Umbilical cord (tissue), 2 donors: ENCODE data around the gene PRR19. TPM values are rescaled to one million over a fixed set of nuclear protein-coding genes. Genes with fewer than 3 reads are reported as not detected.

Source experiments
- DNase-seq: peaks from one replicate; pipeline ENCODE4 v3.0.0-alpha.2; 2015; ENCODE audit warnings: low spot score
- total RNA-seq: library from RNA; depleted of rRNA; stranded (reverse); fragments of >200 nt; gene quantifications from one replicate; pipeline ENCODE4 v1.2.3, GENCODE V29; 2014; ENCODE audit warnings: low replicate concordance; ENCODE audit not compliant: insufficient read depth

PRR19 gene
- total RNA-seq, 1 donor from 2014 or later, result not detected

GRCh38 chr19:42282819-42283187, 19.1 kb upstream of the PRR19 start:
- no peak for DNase-seq

DNA sequence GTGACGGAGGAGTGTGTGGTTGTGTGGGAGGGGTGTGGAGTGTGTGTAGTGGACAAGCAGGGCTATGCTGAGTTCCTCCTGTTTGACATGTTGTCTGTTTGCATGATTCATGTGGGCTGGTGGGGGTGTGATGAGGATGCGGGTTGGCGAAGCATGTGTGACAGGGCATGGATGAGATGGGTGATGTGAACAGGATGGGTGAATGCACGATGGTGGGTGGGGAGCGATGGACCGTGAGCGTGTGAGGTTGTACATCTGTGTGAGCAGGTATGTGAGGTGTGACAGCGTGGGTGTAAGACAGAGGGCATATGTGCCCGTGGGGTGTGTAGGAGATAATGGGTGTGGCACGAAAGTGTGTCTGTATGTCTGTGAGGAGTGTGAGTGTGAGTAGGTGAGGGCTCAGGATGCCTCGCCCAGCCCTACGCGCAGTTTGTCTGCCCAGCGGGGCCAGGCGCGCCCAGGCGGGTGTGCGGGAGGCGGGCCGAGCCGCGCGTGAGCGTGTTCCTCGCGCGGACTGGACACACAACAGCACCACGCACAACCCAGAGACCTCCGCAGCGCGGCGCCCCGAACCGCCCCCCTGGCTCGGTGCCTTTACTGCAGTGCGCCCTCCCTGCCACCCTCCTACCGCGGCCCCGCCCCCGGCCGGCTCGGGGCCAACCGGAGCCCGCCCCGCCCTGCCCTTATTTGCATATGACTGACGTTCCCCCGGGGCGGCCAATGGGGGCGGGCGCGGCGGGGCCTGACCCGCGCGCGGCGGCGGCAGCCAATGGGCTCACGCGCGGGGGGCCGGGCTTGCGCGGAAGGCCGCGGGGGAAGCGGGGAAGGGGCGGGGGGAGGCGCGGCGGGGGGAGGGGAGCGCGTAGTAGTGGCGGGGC, 18.5 kb upstream of the PRR19 start:
- DNase-seq, result peak; percentile 97

DNA sequence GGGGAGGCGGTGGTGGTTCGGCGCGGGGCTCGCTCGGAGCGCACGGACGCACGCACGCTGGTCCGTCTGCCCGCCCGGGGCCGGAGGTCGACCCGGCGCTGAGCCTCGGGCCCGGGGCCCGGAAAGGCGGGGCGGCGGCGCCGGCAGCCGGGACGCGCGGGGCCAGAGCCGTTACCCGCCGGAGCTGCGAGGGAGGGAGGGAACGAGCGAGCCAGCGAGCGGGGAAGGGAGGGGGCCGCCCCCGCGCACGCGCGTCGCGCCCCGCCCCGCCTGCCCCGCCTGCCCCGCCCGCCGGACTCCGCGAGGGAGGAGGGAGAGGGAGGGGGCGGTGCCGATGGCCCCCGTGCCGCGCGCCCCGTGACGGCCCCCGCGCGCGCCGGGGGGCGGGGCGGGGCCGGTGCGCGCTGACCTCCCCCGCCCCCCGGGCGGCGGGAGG, 17.8 kb upstream of the PRR19 start:
- peak; percentile 85 for DNase-seq

DNA sequence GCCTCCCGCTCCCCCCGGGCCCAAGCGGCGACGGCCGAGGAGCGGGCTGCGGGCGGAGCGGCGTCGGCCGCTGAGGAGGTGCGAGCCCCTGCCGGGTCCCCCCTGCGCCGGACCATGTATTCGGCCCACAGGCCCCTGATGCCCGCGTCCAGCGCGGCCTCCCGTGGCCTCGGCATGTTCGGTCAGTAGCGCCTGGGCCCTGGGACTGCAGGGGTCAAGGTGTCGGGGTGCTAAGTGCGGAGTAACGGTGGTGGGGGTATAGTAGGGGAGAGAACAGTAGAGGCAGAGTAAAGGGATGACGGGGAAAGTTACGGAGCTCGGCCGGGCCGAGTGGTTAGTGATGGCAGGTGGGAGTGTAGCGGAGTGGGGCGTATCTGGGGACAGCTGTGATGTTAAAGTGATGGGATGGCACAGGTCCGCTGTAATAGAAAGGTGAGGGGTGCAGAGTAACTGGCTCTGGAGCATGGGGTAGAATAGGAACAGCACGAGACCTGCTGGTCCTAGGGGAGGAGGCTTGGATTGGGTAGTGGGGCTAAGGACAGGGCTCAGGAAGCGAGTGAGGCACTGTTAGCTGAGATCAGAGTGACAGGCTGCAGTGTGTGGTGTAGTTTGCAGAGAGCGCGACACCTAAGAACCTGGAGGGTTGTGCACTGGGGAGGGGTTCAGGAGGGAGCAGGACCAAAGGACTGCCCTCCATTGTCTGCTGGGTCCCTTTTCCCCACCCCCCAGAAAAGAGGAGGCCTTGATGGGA, 17.2 kb upstream of the PRR19 start:
- DNase-seq, result no peak

GRCh38 chr19:42285541-42285941, 16.4 kb upstream of the PRR19 start:
- DNase-seq, result peak; percentile 66

- DNase-seq, result no peak
These were observed 16.0 kb upstream of the PRR19 start for GRCh38 chr19:42285988-42286348.

DNA sequence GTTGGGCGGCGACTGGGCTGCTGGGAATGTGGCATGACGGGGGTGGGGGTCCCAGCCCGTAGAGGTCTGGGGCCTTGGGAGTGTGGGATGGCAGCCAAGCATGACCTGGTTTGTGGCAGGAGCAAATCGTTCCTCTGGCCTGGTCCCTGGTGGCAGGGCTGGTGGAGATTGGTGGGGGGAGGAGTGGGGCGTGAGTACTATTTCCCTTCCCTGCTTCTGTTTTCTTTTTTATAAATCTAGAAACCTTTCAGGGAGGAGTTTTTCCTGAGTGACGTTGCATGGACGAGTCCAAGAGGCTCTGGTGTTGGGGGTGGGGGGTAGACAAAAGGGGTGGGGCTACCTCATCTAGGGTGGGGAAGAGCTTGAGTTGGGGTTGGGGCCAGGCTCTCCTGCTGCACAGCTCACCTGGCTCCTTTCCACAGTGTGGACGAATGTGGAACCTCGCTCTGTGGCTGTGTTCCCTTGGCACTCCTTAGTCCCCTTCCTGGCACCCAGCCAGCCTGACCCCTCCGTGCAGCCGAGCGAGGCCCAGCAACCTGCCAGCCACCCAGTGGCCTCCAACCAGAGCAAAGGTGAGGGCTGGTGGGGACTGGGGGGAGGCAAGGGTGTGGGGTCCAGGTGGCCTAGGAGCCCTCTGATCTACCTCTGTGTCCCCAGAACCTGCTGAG, 15.4 kb upstream of the PRR19 start:
- DNase-seq, result no peak

DNA sequence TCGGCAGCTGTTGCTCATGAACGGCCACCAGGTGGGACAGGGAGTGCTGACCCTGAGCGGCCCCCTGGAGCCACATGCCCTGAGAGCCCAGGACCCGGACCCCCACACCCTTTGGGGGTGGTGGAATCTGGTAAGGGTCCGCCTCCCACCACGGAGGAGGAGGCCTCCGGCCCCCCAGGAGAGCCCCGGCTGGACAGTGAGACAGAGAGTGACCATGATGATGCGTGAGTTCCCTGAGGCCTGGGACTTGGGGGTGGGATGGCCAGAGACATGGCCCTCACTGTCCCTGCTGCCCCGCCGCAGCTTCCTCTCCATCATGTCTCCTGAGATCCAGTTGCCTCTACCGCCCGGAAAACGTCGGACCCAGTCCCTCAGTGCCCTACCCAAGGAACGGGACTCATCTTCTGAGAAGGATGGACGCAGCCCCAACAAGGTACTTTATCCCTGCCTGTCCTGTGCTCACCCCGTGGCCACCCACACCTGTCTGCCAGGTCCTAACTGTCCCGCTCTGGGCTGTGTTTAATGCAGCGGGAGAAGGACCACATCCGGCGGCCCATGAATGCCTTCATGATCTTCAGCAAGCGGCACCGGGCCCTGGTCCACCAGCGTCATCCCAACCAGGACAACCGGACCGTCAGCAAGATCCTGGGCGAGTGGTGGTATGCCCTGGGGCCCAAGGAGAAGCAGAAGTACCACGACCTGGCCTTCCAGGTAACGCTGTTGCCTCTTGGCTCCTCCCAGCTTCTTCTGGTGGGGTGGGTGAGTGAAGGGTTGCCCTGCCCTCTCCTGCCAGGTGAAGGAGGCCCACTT, 14.7 kb upstream of the PRR19 start:
- no peak for DNase-seq

GRCh38 chr19:42287827-42288107, 14.2 kb upstream of the PRR19 start:
- no peak for DNase-seq

GRCh38 chr19:42288387-42288786, 13.5 kb upstream of the PRR19 start:
- DNase-seq, result no peak

DNA sequence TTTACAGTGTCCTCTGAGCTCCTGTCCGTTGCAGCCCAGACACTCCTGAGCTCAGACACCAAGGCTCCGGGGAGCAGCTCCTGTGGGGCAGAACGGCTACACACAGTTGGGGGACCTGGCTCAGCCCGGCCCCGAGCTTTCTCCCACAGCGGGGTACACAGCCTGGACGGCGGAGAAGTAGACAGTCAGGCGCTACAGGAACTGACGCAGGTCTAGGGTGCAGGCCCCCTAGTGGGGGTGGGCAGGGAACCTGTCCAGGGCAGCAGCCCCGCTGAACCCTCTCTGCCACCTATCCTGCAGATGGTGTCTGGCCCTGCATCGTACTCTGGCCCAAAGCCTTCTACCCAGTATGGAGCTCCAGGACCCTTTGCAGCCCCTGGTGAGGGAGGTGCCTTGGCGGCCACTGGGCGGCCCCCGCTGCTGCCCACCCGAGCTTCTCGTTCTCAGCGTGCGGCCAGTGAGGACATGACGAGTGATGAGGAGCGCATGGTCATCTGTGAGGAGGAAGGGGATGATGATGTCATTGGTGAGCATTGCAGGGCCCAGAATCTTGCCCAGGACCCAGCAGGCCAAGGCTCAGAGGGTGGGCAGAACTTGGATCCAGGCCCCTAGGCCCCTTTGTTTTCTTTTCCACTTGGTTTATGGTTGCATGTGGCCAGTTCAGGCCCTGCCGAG, 12.9 kb upstream of the PRR19 start:
- DNase-seq, result no peak

- no peak for DNase-seq
These were observed 12.3 kb upstream of the PRR19 start for GRCh38 chr19:42289556-42290041.

GRCh38 chr19:42290136-42290522, 11.8 kb upstream of the PRR19 start:
- DNase-seq, result no peak

GRCh38 chr19:42290523-42291434, 11.2 kb upstream of the PRR19 start:
- no peak for DNase-seq

GRCh38 chr19:42291435-42291810, 10.5 kb upstream of the PRR19 start:
- no peak for DNase-seq

DNA sequence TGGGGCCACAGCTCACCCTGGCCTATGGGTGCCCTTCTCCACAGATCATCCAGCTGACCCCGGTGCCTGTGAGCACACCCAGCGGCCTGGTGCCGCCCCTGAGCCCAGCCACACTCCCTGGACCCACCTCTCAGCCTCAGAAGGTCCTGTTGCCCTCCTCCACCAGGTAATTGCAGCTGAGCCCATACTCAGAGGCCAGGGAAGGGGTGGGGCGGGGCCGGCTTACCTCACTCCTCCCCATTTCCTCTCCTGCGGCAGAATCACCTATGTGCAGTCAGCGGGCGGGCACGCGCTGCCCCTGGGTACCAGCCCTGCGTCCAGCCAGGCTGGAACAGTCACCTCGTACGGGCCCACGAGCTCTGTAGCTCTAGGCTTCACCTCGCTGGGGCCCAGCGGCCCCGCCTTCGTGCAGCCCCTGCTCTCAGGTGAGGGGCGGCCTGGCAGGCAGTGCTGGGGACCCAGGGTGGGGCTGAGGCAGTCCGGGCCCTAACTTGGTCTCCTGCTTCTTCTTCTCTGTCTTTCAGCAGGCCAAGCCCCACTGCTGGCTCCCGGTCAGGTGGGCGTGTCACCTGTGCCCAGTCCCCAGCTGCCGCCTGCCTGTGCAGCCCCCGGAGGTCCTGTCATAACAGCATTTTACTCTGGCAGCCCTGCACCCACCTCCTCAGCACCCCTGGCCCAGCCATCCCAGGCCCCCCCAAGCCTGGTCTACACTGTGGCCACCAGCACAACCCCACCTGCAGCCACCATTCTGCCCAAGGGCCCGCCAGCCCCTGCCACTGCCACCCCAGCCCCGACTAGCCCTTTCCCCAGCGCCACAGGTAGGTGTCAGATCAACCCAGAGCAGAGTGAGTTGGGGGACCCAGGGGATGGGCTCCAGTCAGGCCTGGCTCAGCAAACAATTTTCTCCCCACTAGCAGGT, 9.6 kb upstream of the PRR19 start:
- DNase-seq, result no peak

GRCh38 chr19:42292963-42293362, 9.0 kb upstream of the PRR19 start:
- DNase-seq, result no peak

GRCh38 chr19:42293540-42293939, 8.4 kb upstream of the PRR19 start:
- DNase-seq, result no peak

- DNase-seq, result no peak
These were observed 8.0 kb upstream of the PRR19 start for GRCh38 chr19:42293948-42294347.
